Right renal pelvis (tissue), 4 donors: ENCODE measurements around the gene TGFB1I1. TPM values are rescaled to one million over a fixed set of nuclear protein-coding genes. Genes with fewer than 3 reads are reported as not detected.

Experiments used
- DNase-seq, 4 donors: peaks; one replicate each; pipeline ENCODE4 v3.0.0-alpha.2; 2013; ENCODE audit warnings: low read depth in 4 of 4, low spot score in 3 of 4, missing footprints in 1 of 4
- polyA plus RNA-seq, 4 donors: library from polyadenylated mRNA; unstranded; fragments of 120-200 nt; gene quantifications; one replicate each; pipeline ENCODE4 v1.2.1, GENCODE V29; 2013; ENCODE audit not compliant: insufficient read length in 4 of 4

Gene TGFB1I1
- polyA plus RNA-seq, 4 donors: 43.0 to 49.6 (median 46.4) TPM

GRCh38 chr16:31451681-31452351 lies 20.1 kb upstream of the TGFB1I1 start:
- no peak for DNase-seq

- no peak for DNase-seq
Observed at GRCh38 chr16:31452631-31453106, 19.3 kb upstream of the TGFB1I1 start.

- DNase-seq: no peak
Observed at GRCh38 chr16:31453255-31454204, 18.4 kb upstream of the TGFB1I1 start.

- DNase-seq: no peak
Observed at GRCh38 chr16:31455601-31456314, 16.2 kb upstream of the TGFB1I1 start.

- DNase-seq: no peak
Observed at GRCh38 chr16:31456988-31457360, 15.0 kb upstream of the TGFB1I1 start.

GRCh38 chr16:31458073-31458843 lies 13.7 kb upstream of the TGFB1I1 start:
- no peak for DNase-seq

- peak; percentile 95 to 99 (median 96) for DNase-seq
Observed at GRCh38 chr16:31458844-31459686, 12.9 kb upstream of the TGFB1I1 start, which contains the start of gene ARMC5. Gene ARMC5, plus strand, starts transcription at chr16:31459501. Its CDS starts 24 bp downstream, at chr16:31459525.

GRCh38 chr16:31459687-31460581 lies 12.0 kb upstream of the TGFB1I1 start:
- peak; percentile 99 for DNase-seq

- DNase-seq: no peak
Observed at GRCh38 chr16:31460582-31461002, 11.4 kb upstream of the TGFB1I1 start.

GRCh38 chr16:31461201-31461920 lies 10.6 kb upstream of the TGFB1I1 start:
- DNase-seq: no peak

- no peak for DNase-seq
Observed at GRCh38 chr16:31461921-31462804, 9.8 kb upstream of the TGFB1I1 start.

- no peak for DNase-seq
Observed at GRCh38 chr16:31464348-31464769, 7.6 kb upstream of the TGFB1I1 start.

- DNase-seq: no peak
Observed at GRCh38 chr16:31464781-31465260, 7.1 kb upstream of the TGFB1I1 start.

- no peak for DNase-seq
Observed at GRCh38 chr16:31465788-31466370, 6.1 kb upstream of the TGFB1I1 start.

- DNase-seq: no peak
Observed at GRCh38 chr16:31466381-31466841, 5.5 kb upstream of the TGFB1I1 start.
